ENCODE measurements around the gene SCARF2. TPM values are rescaled to one million over a fixed set of nuclear protein-coding genes. Genes with fewer than 3 reads are reported as not detected.
"Not testable (repeated sequence)": the region's sequence is repeated elsewhere in the genome, so short reads cannot be mapped to it uniquely, and the experiment has no call there.

The SCARF2 gene
- total RNA-seq, 2 experiments from 2014 or later: 1.1 to 1.2 TPM

DNA sequence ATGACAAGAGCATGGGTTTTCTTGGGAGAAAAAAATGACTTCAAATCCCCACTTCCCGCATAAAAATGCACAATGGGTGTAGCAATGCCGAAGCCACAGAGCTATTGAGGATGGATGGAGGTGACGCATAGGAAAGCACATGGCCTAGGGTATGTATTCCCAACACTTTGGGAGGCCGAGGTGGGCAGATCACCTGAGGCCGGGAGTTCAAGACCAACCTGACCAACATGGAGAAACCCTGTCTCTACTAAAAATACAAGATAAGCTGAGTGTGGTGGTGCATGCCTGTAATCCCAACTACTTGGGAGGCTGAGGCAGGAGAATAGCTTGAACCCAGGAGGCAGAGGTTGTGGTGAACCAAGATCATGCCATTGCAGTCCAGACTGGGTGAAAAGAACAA, 58.9 kb downstream of the SCARF2 start:
- H3K36me3 Mint-ChIP-seq (ENCODE audit: low read depth); POLR2A ChIA-PET; H3K4me3 Mint-ChIP-seq; DNase-seq; H3K27ac Mint-ChIP-seq; H3K4me1 Mint-ChIP-seq; H3K9me3 Mint-ChIP-seq: not testable (repeated sequence)
- peaks cover 11% of the 10 kb centered on the region for H3K27me3 Mint-ChIP-seq
- CTCF ChIA-PET: interaction anchor here (1.7 kb wide), 1 partner anchor 187 kb away, joined by 3 read pairs; no protein-coding TSS in a partner anchor

- CTCF ChIA-PET: interaction anchor here (0.7 to 1.7 kb wide), 2 partner anchors 186 to 187 kb away, joined by 3 to 4 read pairs; no protein-coding TSS in a partner anchor
These were observed 59.5 kb downstream of the SCARF2 start for GRCh38 chr22:20378110-20378509.

DNA sequence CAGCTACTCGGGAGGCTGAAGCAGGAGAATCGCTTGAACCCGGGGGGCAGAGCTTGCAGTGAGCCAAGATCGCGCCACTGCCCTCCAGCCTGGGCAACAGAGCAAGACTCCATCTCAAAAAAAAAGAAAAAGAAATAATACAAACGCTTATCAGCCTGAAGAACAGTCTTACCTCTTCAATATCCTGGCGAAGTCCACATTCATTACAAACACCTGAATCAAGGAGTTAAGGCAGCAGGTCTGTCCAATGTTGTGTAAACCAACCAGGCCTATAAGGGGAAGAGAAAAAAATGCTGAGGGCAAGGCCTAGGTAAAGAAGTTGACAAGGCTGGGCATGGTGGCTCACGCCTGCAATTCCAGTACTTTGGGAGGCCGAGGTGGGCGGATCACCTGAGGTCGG, 60.6 kb downstream of the SCARF2 start:
- DNase-seq; H3K4me3 Mint-ChIP-seq; H3K36me3 Mint-ChIP-seq (ENCODE audit: low read depth); POLR2A ChIA-PET; H3K4me1 Mint-ChIP-seq; H3K27me3 Mint-ChIP-seq; CTCF ChIA-PET; H3K9me3 Mint-ChIP-seq; H3K27ac Mint-ChIP-seq: not testable (repeated sequence)

More at GRCh38 chr22:20378110-20378509, 59.5 kb downstream of the SCARF2 start:
- POLR2A ChIA-PET: no interaction called here
- Mint-ChIP-seq H3K27ac (no peak overlapping the region), H3K36me3 (ENCODE audit: low read depth) (no peaks in the 10 kb centered on the region), H3K4me3 (no peak overlapping the region), H3K4me1 (no peaks in the 10 kb centered on the region), H3K27me3 (peaks cover 9% of the 10 kb centered on the region), H3K9me3 (peaks cover 2% of the 10 kb centered on the region)
- no peak for DNase-seq

DNA sequence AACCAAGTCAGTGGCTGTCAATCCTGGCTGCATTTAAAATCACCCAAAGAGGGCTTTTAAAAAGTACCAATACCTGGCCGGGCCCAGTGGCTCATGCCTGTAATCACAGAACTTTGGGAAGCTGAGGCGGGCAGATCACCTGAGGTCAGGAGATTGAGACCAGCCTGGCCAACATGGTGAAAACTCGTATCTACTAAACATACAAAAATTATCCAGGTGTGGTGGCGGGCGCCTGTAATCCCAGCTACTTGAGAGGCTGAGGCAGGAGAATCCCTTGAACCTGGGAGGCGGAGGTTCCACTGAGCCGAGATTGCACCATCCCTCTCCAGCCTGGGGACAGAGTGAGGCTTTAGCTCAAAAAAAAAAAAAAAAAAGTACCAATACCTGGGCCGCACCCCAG, 61.3 kb downstream of the SCARF2 start:
- H3K4me1 Mint-ChIP-seq; H3K27me3 Mint-ChIP-seq; H3K36me3 Mint-ChIP-seq (ENCODE audit: low read depth); H3K27ac Mint-ChIP-seq; CTCF ChIA-PET; DNase-seq; POLR2A ChIA-PET; H3K4me3 Mint-ChIP-seq; H3K9me3 Mint-ChIP-seq: not testable (repeated sequence)

Other genes starting within 250 kb of the SCARF2 start
- gene RTN4R, start 169.5 kb downstream of the SCARF2 start, total RNA-seq: 1 to 10 TPM; 3.1 to 4.0 TPM
- gene DGCR6L, start 117.8 kb downstream of the SCARF2 start, total RNA-seq: 10 to 100 TPM; 60.4 to 63.1 TPM
- gene ZNF74, start 43.7 kb downstream of the SCARF2 start, total RNA-seq: 10 to 100 TPM in 1 of 2 experiments, 1 to 10 TPM in 1; 8.6 to 11.1 TPM
- 10 to 100 TPM; 38.7 to 40.1 TPM for gene KLHL22, start 58.0 kb upstream of the SCARF2 start, total RNA-seq
- 100 to 1,000 TPM; 141 to 182 TPM for gene MED15, start 69.8 kb upstream of the SCARF2 start, total RNA-seq